Adrenal gland (tissue), 5 donors: ENCODE measurements around the gene NGLY1.

Source experiments
- POLR2A ChIP-seq, 2 donors: fragments of 450-650 bp; IDR thresholded peaks; one replicate each; pipeline ENCODE4 v1.6.1; 2017; ENCODE audit warnings: antibody characterized with exemption in 2 of 2, mild to moderate bottlenecking in 2 of 2, moderate library complexity in 1 of 2
- TF ChIP-seq, protein P1 (sequence below), 6 experiments: fragments of 450-650 bp in 4 of 6; fragments of 200-600 bp in 2 of 6; sonication (generic) in 1 of 6; IDR thresholded peaks; 1 replicate in 5 of 6; 2 replicates in 1 of 6; pipeline versions ENCODE4 v1.5.1 to v1.8.0; 2016 to 2021; ENCODE audit warnings: antibody characterized with exemption in 6 of 6, mild to moderate bottlenecking in 2 of 6, moderate library complexity in 1 of 6
- donor health status: DM: no; HTN: no; CAD: no.

DNA sequence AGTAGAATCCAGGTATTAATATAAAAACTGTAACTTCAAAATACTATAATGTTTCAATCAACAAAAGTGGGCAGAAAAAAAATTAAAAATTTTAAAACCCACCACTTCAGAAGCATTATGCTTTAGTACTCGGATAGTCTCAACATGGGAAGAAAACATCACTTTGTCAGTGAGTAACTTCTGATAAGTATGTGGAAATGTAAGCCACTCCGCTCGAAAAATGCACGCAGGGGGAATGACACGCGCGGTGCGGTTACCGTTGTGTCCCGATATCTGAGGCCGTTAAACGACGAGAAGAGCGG, 656 bp downstream of the NGLY1 start:
- no peak for TF ChIP-seq POLR2A (IDR thresholded peaks at IDR 0.05)
- TF ChIP-seq, protein P1, sequence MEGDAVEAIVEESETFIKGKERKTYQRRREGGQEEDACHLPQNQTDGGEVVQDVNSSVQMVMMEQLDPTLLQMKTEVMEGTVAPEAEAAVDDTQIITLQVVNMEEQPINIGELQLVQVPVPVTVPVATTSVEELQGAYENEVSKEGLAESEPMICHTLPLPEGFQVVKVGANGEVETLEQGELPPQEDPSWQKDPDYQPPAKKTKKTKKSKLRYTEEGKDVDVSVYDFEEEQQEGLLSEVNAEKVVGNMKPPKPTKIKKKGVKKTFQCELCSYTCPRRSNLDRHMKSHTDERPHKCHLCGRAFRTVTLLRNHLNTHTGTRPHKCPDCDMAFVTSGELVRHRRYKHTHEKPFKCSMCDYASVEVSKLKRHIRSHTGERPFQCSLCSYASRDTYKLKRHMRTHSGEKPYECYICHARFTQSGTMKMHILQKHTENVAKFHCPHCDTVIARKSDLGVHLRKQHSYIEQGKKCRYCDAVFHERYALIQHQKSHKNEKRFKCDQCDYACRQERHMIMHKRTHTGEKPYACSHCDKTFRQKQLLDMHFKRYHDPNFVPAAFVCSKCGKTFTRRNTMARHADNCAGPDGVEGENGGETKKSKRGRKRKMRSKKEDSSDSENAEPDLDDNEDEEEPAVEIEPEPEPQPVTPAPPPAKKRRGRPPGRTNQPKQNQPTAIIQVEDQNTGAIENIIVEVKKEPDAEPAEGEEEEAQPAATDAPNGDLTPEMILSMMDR (IDR thresholded peaks at IDR 0.05), result no peak
